Activated effector memory CD4-positive, alpha-beta T cell treated with Interleukin-2 at 50 U/mL for 16 hours (primary cell): ENCODE measurements around the gene ESRRG.

ENCODE experiments used
- DNase-seq: peaks from one replicate; pipeline ENCODE4 v3.0.0-alpha.2; 2020

ESRRG gene

GRCh38 chr1:216702170-216702569, 21.1 kb downstream of the ESRRG start:
- no peak for DNase-seq

GRCh38 chr1:216700779-216701178, 22.4 kb downstream of the ESRRG start:
- no peak for DNase-seq

DNA sequence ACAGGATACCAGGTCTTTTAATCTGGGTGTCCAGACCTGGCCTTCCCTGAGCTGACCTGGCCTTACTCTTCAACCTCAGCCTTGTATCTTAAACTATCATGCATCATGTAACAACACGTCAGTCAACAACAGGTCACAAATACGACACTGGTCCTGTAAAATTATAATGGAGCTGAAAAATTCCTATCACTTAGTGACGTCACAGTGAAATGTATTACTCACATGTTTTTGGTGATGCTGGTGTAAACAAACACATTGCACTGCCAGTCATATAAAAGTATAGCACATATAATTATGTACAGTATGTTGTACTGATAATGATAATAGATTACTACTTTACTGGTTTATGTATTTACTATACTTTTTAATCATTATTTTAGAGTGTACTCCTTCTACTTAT, 31.5 kb downstream of the ESRRG start:
- DNase-seq = no peak

DNA sequence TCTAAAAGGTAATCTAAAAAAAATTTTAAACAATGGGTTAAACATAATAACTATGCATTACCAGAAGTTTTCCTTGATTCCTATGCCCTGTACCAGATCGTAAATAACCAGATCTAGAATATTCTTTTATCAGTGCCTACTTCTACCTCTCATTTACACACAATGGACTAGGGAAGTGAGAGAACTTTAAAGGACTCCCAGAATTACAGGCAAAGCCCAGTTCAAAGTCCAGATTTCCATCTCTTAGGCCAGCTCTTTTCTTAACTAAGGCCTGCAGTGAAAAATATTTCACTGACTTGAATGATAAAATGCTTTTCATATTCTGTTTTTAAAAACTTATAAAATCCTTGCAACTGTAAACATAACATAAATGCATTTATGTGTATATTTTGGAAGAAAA, 32.6 kb downstream of the ESRRG start:
- DNase-seq = no peak

DNA sequence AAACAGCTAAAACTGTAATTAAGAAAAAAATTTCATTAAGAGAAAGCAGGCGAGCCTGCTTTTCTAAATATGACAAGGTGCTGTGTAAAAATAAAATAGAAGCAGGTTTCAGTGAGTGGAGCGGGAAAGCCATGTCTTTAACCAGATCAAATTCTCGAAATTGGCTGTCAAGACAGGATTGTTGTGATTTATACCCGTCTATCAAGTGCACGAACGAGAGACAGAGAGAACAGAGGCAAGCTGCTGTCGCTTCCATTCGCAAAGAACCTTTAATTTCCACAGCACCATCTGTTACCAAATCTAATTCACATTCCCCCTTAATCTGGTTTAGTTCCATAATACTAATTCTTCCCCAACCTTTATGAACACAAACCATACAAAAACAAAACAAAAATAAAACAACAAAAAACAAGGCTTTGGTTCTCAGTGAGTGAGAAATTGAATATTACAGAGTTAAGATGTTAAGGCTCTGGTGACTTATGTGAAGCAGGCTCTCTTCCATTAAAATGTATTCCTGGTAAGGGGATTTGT, 35.0 kb downstream of the ESRRG start:
- no peak for DNase-seq

DNA sequence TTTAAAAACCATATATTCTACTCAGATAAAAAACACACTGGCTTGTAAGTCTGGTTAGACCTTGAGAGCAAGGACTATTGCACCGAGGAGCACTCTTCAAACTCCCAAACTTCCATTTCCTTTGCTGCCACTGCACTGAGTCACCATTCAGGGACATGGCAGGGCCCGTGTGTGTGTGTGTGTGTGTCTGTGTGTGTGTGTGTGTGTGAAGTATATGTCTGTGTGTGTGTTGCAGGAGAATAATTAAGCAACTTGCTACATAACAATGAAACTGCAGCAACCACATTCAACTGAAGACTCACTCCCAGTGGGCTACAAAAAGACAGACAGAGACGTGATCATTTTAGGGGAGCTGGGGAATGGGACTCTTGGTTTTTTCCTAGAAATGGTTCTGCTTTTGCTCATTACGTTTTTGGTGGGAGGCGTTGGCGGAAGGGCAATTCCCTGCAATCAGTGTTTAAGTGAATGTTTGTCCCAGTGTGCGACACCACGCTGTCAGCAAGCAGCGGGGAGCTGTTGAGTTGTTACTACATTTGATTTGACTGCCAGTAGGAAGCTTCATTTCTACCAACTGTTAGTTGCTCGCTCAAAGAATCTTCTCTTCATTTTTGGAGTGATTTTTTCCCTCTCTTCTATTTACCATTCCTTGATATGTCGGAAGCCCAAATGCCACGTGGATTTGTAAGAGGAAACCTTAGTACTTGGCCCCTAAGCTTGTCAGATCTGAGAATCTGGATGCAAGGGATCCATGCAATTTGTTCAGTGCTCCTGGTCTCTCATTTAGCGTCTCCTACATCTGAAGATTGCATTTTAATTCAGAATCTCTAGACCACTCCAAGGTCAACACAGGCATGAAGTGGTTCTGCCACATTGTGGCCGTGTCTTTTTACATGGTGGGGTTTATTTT, 36.1 kb downstream of the ESRRG start:
- DNase-seq = no peak

GRCh38 chr1:216682752-216683151, 40.5 kb downstream of the ESRRG start:
- DNase-seq = no peak

GRCh38 chr1:216679108-216679507, 44.1 kb downstream of the ESRRG start:
- DNase-seq = no peak

GRCh38 chr1:216670118-216670883, 52.9 kb downstream of the ESRRG start:
- DNase-seq = no peak

DNA sequence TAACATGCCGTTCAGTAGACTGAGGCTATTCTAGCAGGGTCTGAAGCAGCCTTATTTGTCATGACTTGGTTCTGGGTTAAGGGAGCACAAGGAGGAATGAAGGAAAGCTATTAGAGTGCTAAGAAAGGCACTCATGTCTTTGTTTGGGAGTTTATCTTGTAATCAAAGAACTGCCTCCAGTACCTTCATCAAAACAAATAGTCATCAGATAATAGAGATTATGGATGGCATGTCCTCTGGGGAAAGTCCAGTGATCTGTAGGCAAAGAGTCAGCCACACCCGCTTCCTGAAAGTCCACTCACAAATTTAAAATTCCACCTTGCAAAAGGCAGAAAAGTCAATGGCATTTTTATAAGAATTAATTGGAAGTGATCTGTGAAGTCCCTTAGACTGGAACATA, 56.8 kb downstream of the ESRRG start:
- DNase-seq = no peak

GRCh38 chr1:216665856-216666255, 57.4 kb downstream of the ESRRG start:
- no peak for DNase-seq

DNA sequence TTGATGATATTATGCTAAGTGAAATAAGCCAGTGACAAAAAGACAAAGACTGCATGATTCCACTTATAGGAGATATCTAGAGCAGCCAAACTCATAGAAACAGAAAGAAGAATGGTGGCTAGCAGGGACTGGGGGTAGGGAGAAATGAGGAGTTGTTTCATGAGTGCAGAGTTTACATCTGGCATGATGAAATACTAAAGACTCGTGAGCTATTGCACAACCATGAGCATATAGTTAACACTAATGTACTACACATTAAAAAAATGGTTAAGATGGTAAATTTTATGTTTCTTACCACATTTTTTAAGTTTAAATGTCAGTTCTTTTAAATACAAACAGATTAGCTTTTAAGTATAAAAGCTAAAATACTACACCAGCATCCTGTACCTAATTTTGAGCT, 57.8 kb downstream of the ESRRG start:
- no peak for DNase-seq

DNA sequence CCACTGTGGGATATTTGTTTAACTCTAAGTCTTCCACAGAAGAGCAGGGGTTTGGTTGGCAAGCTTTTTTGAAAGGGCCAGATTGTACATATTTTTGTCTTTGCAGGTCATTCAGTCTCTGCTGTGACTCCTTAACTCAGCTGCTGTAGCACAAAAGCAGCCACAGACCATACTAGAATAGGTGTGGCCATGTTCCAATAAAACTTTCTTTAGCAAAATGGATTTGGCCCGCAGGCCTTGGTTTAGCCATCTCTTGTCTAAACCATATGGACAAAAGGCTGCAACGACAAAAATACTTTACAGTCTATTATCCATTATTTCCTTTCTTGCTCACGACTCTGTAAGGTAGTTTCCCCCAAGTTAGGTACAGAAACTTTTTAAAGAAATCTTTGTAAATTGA, 60.5 kb downstream of the ESRRG start:
- DNase-seq = no peak

GRCh38 chr1:216660561-216660960, 62.7 kb downstream of the ESRRG start:
- no peak for DNase-seq

DNA sequence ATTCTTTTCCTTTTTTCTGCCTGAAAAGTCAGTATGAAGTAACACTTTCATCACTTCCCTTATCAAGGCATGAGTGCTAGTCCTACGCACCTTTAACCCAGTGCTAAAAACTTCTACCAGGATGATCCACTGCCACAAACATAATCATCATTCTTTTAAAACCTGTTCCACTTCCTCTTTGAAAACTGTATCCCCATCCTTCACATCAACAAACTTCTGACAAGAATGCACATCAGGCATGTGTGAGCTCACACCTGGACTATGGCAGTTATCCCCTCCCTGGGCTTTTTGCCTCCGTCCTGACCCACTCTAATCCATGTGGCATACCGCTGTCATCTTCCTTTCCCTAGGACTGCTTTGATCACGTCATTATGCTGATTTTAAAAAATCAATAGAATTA, 70.2 kb downstream of the ESRRG start:
- no peak for DNase-seq

GRCh38 chr1:216651826-216652418, 71.3 kb downstream of the ESRRG start:
- DNase-seq = no peak

DNA sequence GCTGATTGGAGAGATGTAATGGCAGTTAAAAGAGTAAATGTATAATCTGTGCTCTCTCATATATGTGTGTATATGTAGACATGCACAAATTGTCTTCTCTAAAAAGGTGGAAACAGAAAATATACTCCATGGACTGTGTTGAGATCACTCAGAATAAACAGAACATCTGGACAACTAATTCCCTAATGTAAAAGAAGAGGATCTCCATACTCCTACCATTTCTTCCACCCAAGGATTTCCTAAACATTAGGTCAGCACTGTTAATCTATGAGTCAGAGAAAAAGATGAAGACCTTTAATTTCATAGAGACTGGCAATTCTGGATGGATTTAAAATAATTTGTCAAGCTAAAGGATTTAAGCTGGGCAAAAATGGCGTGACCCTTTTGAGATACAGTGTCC, 80.1 kb downstream of the ESRRG start:
- no peak for DNase-seq

DNA sequence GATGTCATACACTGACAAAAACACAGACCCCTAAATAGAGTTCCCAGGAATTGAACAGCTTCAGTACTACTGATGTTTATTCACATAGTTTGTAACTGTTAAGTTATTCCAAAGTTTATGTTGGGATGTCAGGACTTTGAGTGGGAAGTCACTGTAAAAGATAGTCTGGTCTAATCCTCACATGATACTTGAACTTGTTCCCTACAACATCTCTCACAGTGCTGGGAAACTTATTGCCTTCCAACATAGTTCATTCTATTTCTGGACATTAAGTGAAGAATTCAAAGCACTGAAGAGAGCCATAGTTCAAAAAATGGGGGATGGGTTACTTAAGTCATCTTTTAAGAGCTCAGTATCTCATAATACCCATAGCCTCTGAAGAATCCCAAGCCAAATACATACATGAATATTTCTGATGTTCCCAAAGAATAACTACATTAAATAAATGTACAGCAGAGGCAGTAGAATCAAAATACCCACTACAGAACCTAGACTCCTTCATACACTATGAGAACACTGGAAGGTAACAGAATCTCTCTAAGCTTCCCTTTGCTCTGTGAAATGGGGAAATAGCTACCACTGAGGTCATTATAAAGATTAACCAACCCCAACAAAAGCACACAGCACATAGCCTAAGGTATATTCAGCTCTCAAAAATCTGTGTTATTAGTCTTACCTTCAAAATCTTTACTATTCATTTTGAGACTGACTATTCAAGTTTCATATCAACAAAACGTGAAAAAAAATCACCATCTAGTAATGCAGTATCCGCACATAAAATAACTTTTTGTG, 81.4 kb downstream of the ESRRG start:
- no peak for DNase-seq

DNA sequence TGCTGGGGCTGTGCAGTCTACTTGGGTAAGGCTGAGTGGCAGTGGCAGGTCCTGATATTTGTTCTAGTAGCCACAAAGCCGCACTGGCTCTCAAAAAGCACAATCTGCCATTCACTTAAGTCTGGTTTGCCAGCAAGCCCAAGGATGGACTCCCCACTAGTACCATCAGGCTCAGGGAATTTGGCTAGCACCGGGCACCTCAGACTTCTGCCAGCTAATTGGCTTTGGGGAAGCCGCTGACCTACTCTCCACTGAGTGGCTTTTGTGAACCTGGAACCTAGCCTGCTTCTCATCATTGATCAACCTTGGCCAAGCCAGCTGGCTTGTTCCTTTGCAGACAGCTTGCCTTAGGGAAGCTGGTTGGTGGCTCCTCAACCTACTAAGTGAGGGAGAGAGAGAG, 83.1 kb downstream of the ESRRG start:
- no peak for DNase-seq

- no peak for DNase-seq
Observed at GRCh38 chr1:216632980-216633379, 90.2 kb downstream of the ESRRG start.

DNA sequence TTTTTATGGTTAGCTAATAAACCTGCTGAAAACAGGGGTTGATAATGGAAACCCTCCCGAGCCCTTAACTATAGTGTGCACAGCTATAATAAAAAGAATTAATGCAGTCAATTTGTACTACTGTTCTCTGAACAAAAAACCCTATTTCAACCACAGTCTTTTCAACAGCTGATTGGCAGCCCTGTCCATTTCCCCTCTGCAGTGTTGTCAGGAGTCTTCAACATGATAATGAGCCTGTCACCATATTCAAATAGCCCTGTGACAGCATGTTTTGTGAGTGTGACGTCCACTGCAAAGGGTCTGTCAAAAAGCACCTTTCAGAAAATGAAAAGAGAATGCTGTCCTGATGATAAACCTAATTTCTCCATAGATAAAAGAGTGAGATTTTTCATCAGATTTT, 92.7 kb downstream of the ESRRG start:
- no peak for DNase-seq

DNA sequence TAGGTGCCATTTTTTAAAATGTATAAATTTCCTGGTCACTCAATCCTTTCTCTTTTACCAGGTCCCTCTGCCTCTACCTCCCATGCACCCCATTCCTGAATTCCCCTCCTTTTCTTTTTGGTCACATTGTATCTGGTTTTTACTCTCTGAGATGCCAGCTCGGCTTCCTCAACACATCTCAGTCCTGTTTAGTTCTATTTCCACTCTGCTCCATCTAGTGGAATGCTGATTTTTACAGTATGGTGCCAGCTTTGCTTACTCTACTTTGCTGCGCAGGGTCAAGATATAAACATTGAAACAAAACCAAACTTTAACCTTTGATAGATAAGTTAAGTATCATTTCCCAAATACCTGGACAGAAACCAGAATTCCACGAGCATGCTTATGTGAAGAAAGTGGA, 96.0 kb downstream of the ESRRG start:
- no peak for DNase-seq
